HepG2 (cell line): ENCODE data around the gene TANGO2. TPM values are rescaled to one million over a fixed set of nuclear protein-coding genes. Genes with fewer than 3 reads are reported as not detected.

Experiments used
- ATAC-seq: fragments of 200-7000 bp; cut with Tn5 transposase; 3 replicates; pipeline ENCODE4 v1.9.1; 2020; ENCODE audit warnings: mild to moderate bottlenecking, moderate library complexity
- BruUV-seq: library from RNA; stranded (reverse); fragments of 400-500 nt; replicated peaks from 2 replicates; lab custom pipeline; 2021; lab: Mats Ljungman, UMichigan
- CTCF ChIA-PET: fragments of 300-600 bp; formaldehyde crosslinking; extraction: SDS; loops from one replicate; lab custom pipeline; 2021; ENCODE audit warnings: low total read pairs, inconsistent platforms, low intra/inter-chr PET ratio; lab: Yijun Ruan, JAX
- POLR2A ChIA-PET: fragments of 350-600 bp; sonication (Branson Sonifier 250); formaldehyde crosslinking; loops from one replicate; lab custom pipeline; 2020; ENCODE audit warnings: antibody characterized with exemption, inconsistent platforms; lab: Yijun Ruan, JAX
- DNase-seq: peaks from one replicate; pipeline ENCODE4 v3.0.0-alpha.2; 2015; ENCODE audit warnings: low spot score
- FAIRE-seq: peaks from 3 replicates; lab custom pipeline; 2011; peaks lifted over from hg19 to GRCh38; lab: Jason Lieb, UNC
- H2AFZ ChIP-seq: one replicate; pipeline ENCODE4 v1.6.1; 2011; ENCODE audit warnings: low read length, inconsistent platforms
- H3K27ac ChIP-seq: fragments of 300-600 bp; 3 replicates; pipeline ENCODE4 v1.8.0; 2011; ENCODE audit warnings: mixed run types, mild to moderate bottlenecking, mixed read lengths, low read length, inconsistent platforms; ENCODE audit not compliant: insufficient read depth; ENCODE audit errors: extremely low read length
- H3K27me3 ChIP-seq, 2 experiments: fragments of 200-600 bp in 1 of 2; 2 replicates in 1 of 2; 3 replicates in 1 of 2; pipeline versions ENCODE4 v1.6.0 to v1.8.0; 2011; ENCODE audit warnings: low read length in 2 of 2, mild to moderate bottlenecking in 2 of 2, moderate library complexity in 2 of 2, inconsistent platforms in 1 of 2; ENCODE audit not compliant: insufficient read depth in 2 of 2, control insufficient read depth in 1 of 2
- H3K36me3 ChIP-seq, 2 experiments: fragments of 200-600 bp in 1 of 2; replicated peaks in 1 of 2; 2 replicates in 1 of 2; 3 replicates in 1 of 2; pipeline versions ENCODE4 v1.5.1 to v1.8.0; 2011; ENCODE audit warnings: low read length in 2 of 2, inconsistent platforms in 1 of 2; ENCODE audit not compliant: insufficient read depth in 2 of 2, control insufficient read depth in 1 of 2
- H3K4me1 ChIP-seq: 2 replicates; pipeline ENCODE4 v1.5.1; 2012; ENCODE audit warnings: low read length, inconsistent platforms; ENCODE audit not compliant: insufficient read depth
- H3K4me2 ChIP-seq: 2 replicates; pipeline ENCODE4 v1.6.0; 2011; ENCODE audit warnings: low read depth, low read length, inconsistent platforms
- H3K4me3 ChIP-seq, 3 experiments: fragments of 200-600 bp in 1 of 3; sonication (generic), shearing (Covaris generic) in 1 of 3; replicated peaks in 1 of 3; 2 replicates each; pipeline ENCODE4 v1.5.1; 2011 to 2016; ENCODE audit warnings: low read length in 3 of 3, inconsistent platforms in 2 of 3, low read depth in 2 of 3, mild to moderate bottlenecking in 2 of 3, control low read depth in 1 of 3, mixed read lengths in 1 of 3; ENCODE audit not compliant: insufficient read depth in 1 of 3
- H3K79me2 ChIP-seq: one replicate; pipeline ENCODE4 v1.6.1; 2011; ENCODE audit warnings: low read length, inconsistent platforms; ENCODE audit not compliant: insufficient read depth
- H3K9ac ChIP-seq: 2 replicates; pipeline ENCODE4 v1.6.0; 2011; ENCODE audit warnings: mild to moderate bottlenecking, low read depth, low read length, inconsistent platforms; ENCODE audit not compliant: insufficient read depth
- H3K9me3 ChIP-seq: 2 replicates; pipeline ENCODE4 v1.5.1; 2012; ENCODE audit warnings: mild to moderate bottlenecking, low read length
- H4K20me1 ChIP-seq: 2 replicates; pipeline ENCODE4 v1.6.0; 2011; ENCODE audit warnings: inconsistent platforms, mild to moderate bottlenecking, low read length, moderate library complexity; ENCODE audit not compliant: insufficient read depth
- ESRRA ChIP-seq: sonication (generic); formaldehyde crosslinking; IDR thresholded peaks from 2 replicates; pipeline ENCODE4 v1.5.1; 2020; ENCODE audit warnings: mild to moderate bottlenecking, low read depth, missing genetic modification reagents
- HNF4A ChIP-seq: sonication (generic); formaldehyde crosslinking; IDR thresholded peaks from 2 replicates; pipeline ENCODE4 v1.4.0; 2020; ENCODE audit warnings: missing genetic modification reagents
- JDP2 ChIP-seq: sonication (generic); formaldehyde crosslinking; IDR thresholded peaks from 2 replicates; pipeline ENCODE4 v1.8.1; 2022; ENCODE audit warnings: missing genetic modification reagents, borderline replicate concordance
- KLF6 ChIP-seq: IDR thresholded peaks from 2 replicates; pipeline ENCODE4 v1.8.0; 2016; ENCODE audit warnings: missing biosample characterization, missing genetic modification reagents
- MYC ChIP-seq: sonication (generic); formaldehyde crosslinking; IDR thresholded peaks from 2 replicates; pipeline ENCODE4 v1.9.0; 2021; ENCODE audit warnings: missing genetic modification reagents, borderline replicate concordance
- PITX1 ChIP-seq: sonication (generic); formaldehyde crosslinking; IDR thresholded peaks from 2 replicates; pipeline ENCODE4 v1.5.1; 2020; ENCODE audit warnings: mild to moderate bottlenecking, missing genetic modification reagents
- RARG ChIP-seq: sonication (generic); formaldehyde crosslinking; IDR thresholded peaks from 2 replicates; pipeline ENCODE4 v1.4.0; 2020; ENCODE audit warnings: low read depth, mild to moderate bottlenecking, missing genetic modification reagents
- TEAD2 ChIP-seq: sonication (generic); formaldehyde crosslinking; IDR thresholded peaks from 2 replicates; pipeline ENCODE4 v1.9.0; 2021; ENCODE audit warnings: missing genetic modification reagents
- YY1 ChIP-seq: IDR thresholded peaks from 2 replicates; pipeline ENCODE4 v1.6.1; 2011; ENCODE audit warnings: low read length, low read depth, moderate library complexity, mild to moderate bottlenecking; ENCODE audit not compliant: insufficient read depth, insufficient replicate concordance
- ZFP82 ChIP-seq: sonication (generic); formaldehyde crosslinking; IDR thresholded peaks from 2 replicates; pipeline ENCODE4 v1.5.1; 2020; ENCODE audit warnings: mild to moderate bottlenecking, missing genetic modification reagents, borderline replicate concordance
- ZNF230 ChIP-seq: sonication (generic); formaldehyde crosslinking; IDR thresholded peaks from 2 replicates; pipeline ENCODE4 v1.4.0; 2020; ENCODE audit warnings: mild to moderate bottlenecking, missing genetic modification reagents
- ZNF232 ChIP-seq: sonication (generic); formaldehyde crosslinking; IDR thresholded peaks from 2 replicates; pipeline ENCODE4 v1.4.0; 2020; ENCODE audit warnings: missing genetic modification reagents, borderline replicate concordance
- ZNF382 ChIP-seq: sonication (generic); formaldehyde crosslinking; IDR thresholded peaks from 2 replicates; pipeline ENCODE4 v1.5.0; 2020; ENCODE audit warnings: missing genetic modification reagents, mild to moderate bottlenecking, borderline replicate concordance
- ZNF670 ChIP-seq: sonication (generic); formaldehyde crosslinking; IDR thresholded peaks from 2 replicates; pipeline ENCODE4 v1.8.0; 2022; ENCODE audit warnings: mild to moderate bottlenecking, missing genetic modification reagents, borderline replicate concordance
- ZNF773 ChIP-seq: sonication (generic); formaldehyde crosslinking; IDR thresholded peaks from 2 replicates; pipeline ENCODE4 v1.4.0; 2020; ENCODE audit warnings: missing genetic modification reagents, borderline replicate concordance
- ZNF792 ChIP-seq: IDR thresholded peaks from 2 replicates; pipeline ENCODE4 v1.6.1; 2016
- whole genome bisulfite sequencing: methylation state at CpG from one replicate; pipeline ENCODE4 v1.1.6; 2017; ENCODE audit warnings: low lambda C conversion rate; 5-methylcytosine and 5-hydroxymethylcytosine counted together
- in situ Hi-C: cut with HindIII; loops from 2 replicates; pipeline ENCODE4 v1.10.0; 2017; ENCODE audit warnings: low pct_unique_long_range_greater_than_20kb; ENCODE audit not compliant: extremely low pct_ligation_motif_present
- intact Hi-C: fragments of 100-400 bp; cut with micrococcal nuclease; formaldehyde crosslinking; loops from one replicate; pipeline ENCODE4 v1.10.0; 2022; ENCODE audit not compliant: unreplicated experiment
- polyA plus RNA-seq, 8 experiments: library from polyadenylated mRNA; depleted of rRNA in 3 of 8; stranded (reverse) in 7 of 8; unstranded in 1 of 8; fragments of >200 nt; fragmentation: Illumina TruSeq in 4 of 8; extraction: Trizol in 4 of 8; gene quantifications; 2 replicates each; pipeline versions ENCODE4 v1.2.1 to v1.2.3, GENCODE V29; 2011 to 2016; ENCODE audit warnings: low read depth in 4 of 8, missing spikeins in 1 of 8, mixed read lengths in 1 of 8; ENCODE audit not compliant: insufficient read depth in 1 of 8
- total RNA-seq, 5 experiments: library from RNA; depleted of rRNA; stranded (reverse); fragments of >200 nt; fragmentation: Illumina TruSeq; extraction: Trizol; gene quantifications; 2 replicates each; pipeline ENCODE4 v1.2.3, GENCODE V29; 2016; ENCODE audit warnings: low read depth in 1 of 5
- TF ChIP-seq, protein P1 (sequence below): sonication (generic); formaldehyde crosslinking; IDR thresholded peaks from 2 replicates; pipeline ENCODE4 v1.9.0; 2021; ENCODE audit warnings: missing genetic modification reagents, borderline replicate concordance
- TF ChIP-seq, protein P2 (sequence below): sonication (generic); formaldehyde crosslinking; IDR thresholded peaks from 2 replicates; pipeline ENCODE4 v1.5.1; 2020; ENCODE audit warnings: mild to moderate bottlenecking, moderate library complexity, missing genetic modification reagents
- TF ChIP-seq, protein P3 (sequence below): IDR thresholded peaks from 2 replicates; pipeline ENCODE4 v1.6.1; 2016; ENCODE audit warnings: low read depth

Gene TANGO2
- total and polyA plus RNA-seq, 2 of the 13 experiments (the other 11 are each of a cell fraction or from before 2014, with no cell fraction given), result 12.9 to 14.8 TPM

DNA sequence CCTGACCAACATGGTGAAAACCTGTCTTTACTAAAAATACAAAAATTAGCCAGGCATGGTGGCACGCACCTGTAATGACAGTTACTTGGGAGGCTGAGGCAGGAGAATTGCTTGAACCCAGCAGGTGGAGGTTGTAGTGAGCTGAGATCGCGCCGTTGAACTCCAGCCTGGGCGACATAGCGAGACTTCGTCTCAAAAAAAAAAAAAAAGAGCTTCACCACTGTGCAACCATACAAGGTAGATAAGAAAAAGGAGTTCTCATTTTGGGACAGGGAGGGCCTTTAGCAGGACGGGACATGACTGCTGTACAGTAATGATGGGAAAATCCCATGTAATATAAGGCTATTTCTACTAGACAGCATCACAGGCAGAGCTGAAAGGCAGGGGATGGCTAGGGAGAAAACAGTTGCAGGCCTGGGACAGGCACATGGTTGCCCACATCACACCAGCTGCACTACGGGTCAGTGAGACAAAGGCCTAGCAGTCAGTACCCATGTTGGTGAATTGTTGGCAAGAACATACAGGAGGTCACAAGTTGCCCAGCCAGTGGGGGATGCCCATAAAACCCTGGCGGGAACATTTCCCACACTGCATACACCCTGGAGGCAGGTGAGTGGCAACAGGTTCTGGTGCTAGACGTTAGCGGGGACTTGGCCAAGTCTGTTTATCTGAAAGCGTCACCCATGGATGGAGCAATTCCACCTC is 5.4 kb downstream of the TANGO2 start:
- Histone ChIP-seq H3K4me1 (peaks cover 16% of the 10 kb centered on the region), H3K9ac (no peak overlapping the region), H2AFZ (no peak overlapping the region), H4K20me1 (no peaks in the 10 kb centered on the region), H3K9me3 (no peaks in the 10 kb centered on the region), H3K4me2 (no peak overlapping the region), H3K4me3 (no peak overlapping the region), H3K27me3 (no peaks in the 10 kb centered on the region), H3K27ac (no peak overlapping the region), H3K36me3 (peaks cover 0 to 1% of the 10 kb centered on the region in 2 experiments; a peak in 1 of 5 replicates), H3K79me2 (peaks cover 12% of the 10 kb centered on the region)
- WGBS, result 95% methylated on average over 12 of the region's 13 CpGs
- CTCF ChIA-PET, result interaction anchor here (2.0 kb wide), 1 partner anchor 56 kb away, joined by 12 read pairs; no protein-coding TSS in a partner anchor
- POLR2A ChIA-PET, result interaction anchor here (1.2 kb wide), 1 partner anchor 67 kb away, joined by 3 read pairs; no protein-coding TSS in a partner anchor
- intact Hi-C loops (no loop called here), in situ Hi-C loops (no loop called here)
- FAIRE-seq (no peak), ATAC-seq (no peak), DNase-seq (no peak)
- BruUV-seq, result no TSS peak
- TF ChIP-seq TEAD2 (CRISPR knock-in tag) (no peak), PITX1 (CRISPR knock-in tag) (no peak), KLF6 (CRISPR knock-in tag) (no peak), ZNF232 (CRISPR knock-in tag) (no peak), MYC (CRISPR knock-in tag) (no peak), ZNF670 (CRISPR knock-in tag) (no peak), HNF4A (CRISPR knock-in tag) (no peak), ZNF382 (CRISPR knock-in tag) (no peak), YY1 (no peak), RARG (CRISPR knock-in tag) (no peak), ZNF792 (CRISPR knock-in tag) (no peak), ZNF230 (no peak), ZFP82 (CRISPR knock-in tag) (no peak), ZNF773 (no peak), ESRRA (no peak), JDP2 (CRISPR knock-in tag) (no peak)
- TF ChIP-seq, protein P1, sequence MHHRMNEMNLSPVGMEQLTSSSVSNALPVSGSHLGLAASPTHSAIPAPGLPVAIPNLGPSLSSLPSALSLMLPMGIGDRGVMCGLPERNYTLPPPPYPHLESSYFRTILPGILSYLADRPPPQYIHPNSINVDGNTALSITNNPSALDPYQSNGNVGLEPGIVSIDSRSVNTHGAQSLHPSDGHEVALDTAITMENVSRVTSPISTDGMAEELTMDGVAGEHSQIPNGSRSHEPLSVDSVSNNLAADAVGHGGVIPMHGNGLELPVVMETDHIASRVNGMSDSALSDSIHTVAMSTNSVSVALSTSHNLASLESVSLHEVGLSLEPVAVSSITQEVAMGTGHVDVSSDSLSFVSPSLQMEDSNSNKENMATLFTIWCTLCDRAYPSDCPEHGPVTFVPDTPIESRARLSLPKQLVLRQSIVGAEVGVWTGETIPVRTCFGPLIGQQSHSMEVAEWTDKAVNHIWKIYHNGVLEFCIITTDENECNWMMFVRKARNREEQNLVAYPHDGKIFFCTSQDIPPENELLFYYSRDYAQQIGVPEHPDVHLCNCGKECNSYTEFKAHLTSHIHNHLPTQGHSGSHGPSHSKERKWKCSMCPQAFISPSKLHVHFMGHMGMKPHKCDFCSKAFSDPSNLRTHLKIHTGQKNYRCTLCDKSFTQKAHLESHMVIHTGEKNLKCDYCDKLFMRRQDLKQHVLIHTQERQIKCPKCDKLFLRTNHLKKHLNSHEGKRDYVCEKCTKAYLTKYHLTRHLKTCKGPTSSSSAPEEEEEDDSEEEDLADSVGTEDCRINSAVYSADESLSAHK (CRISPR knock-in tag), result no peak
- TF ChIP-seq, protein P2, sequence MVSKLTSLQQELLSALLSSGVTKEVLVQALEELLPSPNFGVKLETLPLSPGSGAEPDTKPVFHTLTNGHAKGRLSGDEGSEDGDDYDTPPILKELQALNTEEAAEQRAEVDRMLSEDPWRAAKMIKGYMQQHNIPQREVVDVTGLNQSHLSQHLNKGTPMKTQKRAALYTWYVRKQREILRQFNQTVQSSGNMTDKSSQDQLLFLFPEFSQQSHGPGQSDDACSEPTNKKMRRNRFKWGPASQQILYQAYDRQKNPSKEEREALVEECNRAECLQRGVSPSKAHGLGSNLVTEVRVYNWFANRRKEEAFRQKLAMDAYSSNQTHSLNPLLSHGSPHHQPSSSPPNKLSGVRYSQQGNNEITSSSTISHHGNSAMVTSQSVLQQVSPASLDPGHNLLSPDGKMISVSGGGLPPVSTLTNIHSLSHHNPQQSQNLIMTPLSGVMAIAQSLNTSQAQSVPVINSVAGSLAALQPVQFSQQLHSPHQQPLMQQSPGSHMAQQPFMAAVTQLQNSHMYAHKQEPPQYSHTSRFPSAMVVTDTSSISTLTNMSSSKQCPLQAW (CRISPR knock-in tag), result no peak
- TF ChIP-seq, protein P3, sequence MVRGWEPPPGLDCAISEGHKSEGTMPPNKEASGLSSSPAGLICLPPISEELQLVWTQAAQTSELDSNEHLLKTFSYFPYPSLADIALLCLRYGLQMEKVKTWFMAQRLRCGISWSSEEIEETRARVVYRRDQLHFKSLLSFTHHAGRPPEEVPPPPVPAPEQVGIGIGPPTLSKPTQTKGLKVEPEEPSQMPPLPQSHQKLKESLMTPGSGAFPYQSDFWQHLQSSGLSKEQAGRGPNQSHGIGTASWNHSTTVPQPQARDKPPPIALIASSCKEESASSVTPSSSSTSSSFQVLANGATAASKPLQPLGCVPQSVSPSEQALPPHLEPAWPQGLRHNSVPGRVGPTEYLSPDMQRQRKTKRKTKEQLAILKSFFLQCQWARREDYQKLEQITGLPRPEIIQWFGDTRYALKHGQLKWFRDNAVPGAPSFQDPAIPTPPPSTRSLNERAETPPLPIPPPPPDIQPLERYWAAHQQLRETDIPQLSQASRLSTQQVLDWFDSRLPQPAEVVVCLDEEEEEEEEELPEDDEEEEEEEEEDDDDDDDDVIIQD (CRISPR knock-in tag), result no peak
